ENCODE results near the gene HIVEP2.
A peak's percentile ranks its signal among the peaks of the same experiment; 100 is the strongest.

HIVEP2 gene

DNA sequence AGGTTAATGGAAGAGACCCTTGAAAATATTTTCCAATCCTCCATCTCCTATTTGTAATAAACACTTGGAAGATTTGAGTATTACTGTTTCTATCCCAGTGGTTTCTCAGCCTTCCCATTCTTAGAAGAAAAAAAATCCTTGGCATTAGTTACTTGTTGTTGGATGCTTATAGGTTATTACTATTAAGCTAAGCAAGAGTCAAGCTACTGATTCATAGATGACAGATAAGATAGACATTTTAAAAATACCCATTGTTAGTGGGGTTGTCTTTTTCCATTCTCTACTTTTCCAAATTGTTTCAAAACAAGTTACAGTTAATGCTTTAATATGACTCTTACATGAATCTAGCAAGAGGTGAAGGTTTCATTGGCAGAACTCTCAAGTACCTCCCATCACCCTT is 158.5 kb downstream of the HIVEP2 start:
- DNase-seq (ENCODE audit: low read depth in 3 of 3): no peak

DNA sequence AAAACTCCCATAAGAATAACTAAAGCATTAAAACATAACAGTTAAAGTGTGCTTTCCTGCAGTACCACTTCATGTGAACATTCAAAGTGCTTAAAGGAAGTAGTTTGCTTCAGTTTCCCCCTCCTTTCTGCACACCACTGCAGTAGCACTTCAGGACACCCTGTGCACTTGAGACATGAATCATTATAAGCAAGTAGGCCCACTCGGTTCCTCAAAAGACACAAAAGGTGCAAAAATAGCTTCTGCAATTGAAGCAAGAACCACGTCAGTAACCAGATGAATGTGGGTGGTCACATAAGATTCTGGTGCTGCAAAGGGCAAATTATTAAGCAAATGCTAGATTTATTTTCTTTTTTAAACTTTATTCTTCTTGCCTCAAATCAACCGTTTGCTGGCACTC is 160.6 kb downstream of the HIVEP2 start:
- DNase-seq (ENCODE audit: low read depth in 3 of 3): no peak

DNA sequence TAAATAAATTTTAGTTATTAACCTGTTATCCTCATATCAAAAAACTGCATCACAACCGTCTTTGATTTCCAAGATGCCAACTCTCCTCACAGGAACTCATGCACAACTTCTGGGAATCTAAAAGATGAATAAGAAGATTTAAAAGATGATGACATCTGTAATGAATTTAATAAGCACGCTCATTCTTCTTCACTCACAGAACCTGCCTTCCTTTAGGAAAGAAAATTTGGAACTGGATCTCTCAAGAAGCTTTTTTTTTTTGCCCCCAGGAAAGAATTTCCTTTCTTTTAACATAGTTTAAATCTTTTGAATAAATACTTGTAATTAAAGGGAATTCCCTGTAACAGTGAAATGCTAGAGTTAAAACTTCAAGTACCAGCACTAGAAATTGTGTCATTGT is 161.5 kb downstream of the HIVEP2 start:
- DNase-seq (ENCODE audit: low read depth in 3 of 3): no peak

DNA sequence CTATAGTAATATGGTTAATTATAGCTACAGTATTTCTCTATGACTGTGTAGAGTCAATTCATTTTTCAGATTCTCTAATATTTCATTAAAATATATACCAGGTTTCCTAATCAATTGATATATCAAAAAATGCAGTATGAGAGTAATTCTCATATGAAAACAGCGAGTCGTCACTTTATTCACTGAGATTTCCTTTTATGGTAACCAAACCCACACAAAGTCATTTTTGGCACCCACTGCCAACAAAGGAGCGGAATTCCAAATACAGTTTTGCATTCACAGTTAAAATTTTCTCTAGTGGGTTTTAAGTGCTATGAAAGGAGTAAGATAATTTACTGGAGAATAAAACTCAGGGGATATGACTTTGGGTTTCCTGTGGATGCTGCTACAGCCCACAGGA is 163.8 kb downstream of the HIVEP2 start:
- DNase-seq (ENCODE audit: low read depth in 3 of 3): no peak

DNA sequence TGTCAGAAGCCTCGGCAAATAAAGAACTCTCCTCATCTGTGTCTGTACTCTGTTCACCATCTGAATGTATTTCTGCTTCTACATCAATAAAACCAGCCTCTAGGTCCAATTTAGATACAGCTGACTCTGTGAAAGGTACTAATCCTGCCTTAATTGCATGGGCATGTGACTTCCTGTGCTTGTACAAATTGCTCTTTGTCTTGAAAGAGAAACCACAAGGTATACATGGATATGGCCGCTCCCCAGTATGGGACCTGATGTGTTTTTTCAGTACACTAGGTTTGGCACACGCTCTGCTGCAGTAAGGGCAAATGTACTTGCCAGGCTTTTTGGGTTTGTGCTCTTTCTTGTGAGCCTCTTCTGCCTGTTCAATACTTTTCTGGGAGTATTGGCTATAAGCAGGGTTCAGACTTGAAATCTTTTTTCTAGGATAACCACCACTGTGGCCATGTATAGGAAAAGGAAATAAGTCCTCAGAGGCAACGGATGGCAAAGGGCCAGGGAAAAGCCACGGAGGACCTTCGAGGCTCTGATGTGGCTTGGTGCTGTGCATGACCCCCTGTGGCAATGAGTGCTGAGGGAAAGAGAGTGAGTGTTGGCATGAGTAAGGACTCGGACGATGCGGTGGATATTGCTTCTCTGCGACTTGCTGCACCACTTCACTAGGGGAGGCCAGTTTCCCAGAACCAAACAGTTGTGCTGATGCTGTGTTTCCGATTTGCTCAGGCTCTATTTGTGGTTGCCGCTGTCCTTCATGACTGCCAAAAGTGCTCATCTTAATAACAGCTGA is 170.9 kb downstream of the HIVEP2 start:
- DNase-seq (ENCODE audit: low read depth in 3 of 3): no peak

DNA sequence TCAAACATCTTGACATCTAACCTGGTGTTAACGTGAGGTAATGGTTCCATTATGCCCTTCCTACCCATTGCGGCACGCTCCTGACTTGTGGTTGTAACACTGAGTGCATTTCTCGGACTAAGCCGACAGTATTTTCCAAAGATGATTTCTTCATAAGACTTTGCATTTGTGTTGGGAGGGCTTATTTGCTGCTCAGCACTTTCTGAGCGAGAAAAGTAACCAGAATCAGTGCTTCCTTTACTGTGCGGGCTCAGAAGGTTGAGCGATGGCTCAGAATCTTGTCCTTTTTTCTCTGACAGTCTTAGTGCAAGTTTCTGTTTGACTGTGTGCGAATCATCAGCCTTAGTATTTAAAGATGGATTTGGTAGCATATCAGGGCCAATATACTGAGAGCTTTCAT is 171.7 kb downstream of the HIVEP2 start:
- DNase-seq (ENCODE audit: low read depth in 3 of 3): no peak

DNA sequence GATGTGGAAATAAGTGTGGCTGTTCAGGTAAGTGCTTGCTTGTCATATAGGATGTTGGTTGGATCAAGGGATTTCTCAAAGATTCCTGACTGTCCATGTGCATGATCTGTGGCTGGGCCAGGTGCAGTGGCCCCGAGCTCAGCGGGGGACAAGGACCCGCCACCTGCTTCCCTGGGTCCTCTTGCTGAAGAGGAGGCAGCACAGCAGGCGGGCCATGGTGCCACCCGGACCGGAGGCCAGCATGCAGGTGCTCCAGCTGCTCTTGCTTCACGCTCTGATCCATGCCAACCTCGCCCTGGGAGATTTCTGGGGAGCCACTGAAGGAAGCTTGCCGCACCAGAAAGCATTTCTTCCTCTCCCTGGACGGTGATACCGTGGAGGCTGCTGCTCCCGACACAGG is 173.8 kb downstream of the HIVEP2 start:
- no peak for DNase-seq (ENCODE audit: low read depth in 3 of 3)

DNA sequence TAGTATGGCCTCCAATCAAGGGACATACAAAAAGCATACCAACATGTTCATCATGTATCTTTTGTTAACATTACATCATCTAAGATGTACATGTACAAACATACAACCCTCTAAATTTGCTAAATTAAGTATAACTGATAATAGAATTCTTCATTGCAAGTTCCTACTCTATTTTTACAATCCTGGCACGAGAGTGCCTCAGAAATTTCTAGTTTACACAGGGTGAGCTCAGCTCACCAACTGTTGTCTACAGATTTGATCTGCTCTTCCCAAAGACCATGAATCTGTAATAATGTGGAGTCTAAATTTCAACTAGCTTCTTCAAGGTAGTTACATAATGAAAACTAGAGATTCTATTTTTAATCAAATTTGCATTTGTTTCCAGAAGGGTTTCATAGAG is 179.7 kb downstream of the HIVEP2 start:
- no peak for DNase-seq (ENCODE audit: low read depth in 3 of 3)

DNA sequence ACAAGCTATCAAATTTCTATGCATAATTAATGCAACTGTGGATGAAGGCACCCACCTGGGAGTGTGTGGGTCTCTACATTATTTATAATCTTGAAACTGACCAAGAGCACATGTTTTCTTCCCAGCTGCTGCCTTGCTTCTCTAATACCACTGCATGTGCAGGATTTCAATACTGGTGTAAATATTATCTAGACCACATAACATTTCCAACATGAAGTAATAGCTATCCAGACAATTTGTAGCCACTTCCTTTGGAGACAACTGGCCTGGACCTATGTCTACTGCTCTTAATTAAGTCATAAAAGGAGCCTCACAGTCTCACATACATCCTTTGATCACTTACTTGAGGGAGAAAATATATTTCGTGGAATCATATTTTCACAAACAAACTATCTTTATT is 180.7 kb downstream of the HIVEP2 start:
- DNase-seq (ENCODE audit: low read depth in 3 of 3): no peak

DNA sequence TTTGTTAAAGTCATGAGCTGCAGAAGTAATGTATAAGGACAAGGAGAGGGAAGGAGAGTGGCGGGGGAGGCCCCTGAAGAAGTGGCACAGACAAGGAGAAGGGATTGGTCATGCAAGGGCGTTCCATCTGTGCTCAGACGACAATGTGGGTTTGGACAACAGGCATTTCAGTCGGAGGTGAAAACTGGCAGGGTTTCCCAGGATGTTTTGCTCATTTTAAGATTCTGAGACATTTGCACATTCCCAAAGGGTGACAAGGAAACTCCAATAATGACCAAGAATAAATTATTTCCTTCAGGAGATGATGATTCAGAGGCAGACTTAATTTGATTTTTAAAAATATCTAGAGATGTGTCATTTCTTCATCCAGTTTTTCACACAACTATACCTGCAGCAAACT is 181.8 kb downstream of the HIVEP2 start:
- DNase-seq (ENCODE audit: low read depth in 3 of 3): no peak

DNA sequence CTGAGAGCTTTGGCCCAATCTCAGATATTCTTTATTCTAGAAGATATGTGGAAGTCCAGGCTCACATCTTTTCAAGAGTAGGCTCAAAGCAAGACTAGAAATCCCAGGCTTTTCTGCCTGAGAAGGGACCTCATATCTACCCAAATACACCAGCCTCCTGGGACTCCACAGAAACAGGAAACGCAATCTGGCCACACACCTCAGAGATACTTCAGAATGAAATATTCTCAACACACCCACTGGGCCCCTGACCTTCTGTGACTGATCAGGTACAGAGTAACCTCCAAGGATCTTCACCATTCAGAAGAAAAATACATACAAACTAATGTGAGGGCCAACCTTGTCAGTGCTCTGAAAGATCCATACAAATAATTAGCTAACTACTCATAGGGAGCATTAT is 183.2 kb downstream of the HIVEP2 start:
- no peak for DNase-seq (ENCODE audit: low read depth in 3 of 3)

DNA sequence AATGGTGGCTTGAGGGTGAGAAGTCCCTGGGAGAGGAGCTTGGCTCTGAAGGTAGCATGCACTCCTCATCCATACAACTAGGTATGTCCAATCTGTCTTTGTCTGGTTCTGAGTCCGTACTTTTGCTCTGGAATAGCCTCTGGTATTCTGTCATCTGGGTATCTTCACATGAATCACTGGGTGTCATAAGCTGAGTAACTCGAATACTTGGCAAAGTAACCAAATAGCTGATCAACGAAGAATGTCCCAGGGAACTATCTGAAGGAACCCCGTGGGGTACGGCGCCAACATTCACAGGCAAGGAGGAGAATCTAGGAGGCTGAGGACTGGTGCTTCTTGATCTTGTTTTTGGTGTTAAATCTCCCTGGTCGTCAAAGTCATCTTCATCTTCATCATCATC is 184.8 kb downstream of the HIVEP2 start:
- DNase-seq (ENCODE audit: low read depth in 3 of 3): no peak

DNA sequence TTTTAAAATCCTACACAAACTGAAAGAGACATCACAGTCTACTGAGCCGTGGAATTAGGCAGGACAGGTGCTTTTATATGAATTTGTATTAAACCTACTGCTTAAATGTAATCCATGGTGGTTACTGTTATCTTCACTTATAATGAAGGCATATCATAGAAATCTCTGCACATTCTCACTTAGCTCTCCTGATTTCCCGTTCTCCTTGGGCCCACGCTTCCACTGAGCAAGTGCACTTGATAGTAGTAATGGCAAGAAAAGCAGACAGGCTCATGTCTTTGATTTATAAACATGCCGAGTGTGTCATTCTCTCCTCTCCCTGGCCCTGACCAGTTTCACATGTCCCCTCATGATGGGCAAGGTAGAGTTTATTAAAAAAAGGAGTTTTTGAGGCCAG is 186.3 kb downstream of the HIVEP2 start:
- no peak for DNase-seq (ENCODE audit: low read depth in 3 of 3)

DNA sequence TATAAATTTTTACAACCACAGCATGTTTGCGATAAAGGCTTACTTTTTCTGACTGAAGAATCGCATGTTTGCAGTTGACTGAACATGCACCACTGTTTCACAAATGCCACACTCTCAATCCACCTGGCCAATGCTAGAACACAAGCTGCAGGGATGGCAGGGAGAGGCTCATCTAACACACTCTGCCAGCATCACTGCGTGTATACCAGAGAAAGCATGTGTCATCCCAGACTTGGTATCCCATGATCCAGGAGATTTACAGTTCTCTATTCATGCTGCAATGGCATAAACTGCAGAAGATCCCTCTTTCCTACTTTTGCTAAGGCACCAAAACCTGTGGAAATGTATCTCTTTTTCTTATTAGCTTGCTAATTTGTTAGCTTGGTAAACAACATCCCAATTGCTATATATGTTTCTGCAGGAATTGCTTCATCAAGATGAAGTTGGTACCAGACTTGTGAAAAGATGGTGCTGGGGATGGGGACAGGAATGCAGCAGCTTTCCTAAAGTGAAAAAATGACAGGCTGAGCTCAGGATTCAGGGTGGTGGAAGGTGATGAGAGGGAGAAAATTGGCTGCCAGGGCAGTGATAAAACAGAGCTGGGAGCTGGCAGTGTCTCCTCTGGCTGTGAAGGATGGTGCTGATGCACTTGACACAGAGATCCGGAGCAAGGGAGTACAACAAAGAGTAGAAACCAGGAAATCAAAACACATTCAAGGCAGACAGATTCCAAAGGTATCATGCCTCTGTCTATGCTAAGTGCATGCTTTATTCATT is 186.9 kb downstream of the HIVEP2 start:
- no peak for DNase-seq (ENCODE audit: low read depth in 3 of 3)

DNA sequence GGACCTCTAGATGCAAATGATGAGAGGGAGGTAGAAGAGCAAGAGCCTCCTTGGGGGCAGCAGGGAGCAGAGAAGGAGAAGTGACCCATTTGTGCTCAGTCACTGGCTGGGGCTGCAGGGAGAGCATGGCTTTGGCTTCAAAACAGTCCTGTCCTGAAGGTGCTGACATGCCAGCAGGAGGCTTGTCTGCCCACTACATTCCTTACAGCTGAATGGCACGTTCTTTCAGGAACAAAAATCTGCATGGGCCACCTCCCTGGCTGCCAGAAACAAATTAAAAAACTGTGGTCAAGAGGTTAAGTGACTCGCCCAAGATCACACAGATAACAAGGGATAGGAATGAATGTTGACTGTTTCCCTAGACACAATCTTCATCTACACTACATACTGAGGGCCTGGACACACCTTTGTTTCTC is 188.8 kb downstream of the HIVEP2 start:
- DNase-seq (ENCODE audit: low read depth in 3 of 3): no peak

DNA sequence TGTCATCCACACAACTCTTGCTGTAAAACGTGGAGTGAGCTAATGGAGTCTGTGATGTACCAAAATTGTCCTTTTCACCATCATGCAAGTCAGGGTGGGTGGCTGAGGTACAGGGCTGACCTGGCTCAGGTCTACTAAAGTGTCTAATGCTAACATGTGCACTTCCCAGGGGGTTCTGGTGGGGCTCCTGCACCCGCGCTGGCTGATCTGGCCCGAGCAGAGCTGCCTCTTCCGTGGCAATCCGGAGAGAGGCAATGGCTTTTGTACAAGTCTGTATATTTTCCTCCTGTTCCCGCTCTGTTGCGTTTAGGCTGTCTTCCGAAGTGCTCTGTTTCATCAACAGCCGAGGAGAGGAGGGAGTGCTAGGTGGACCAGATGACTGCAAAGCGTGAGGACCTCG is 191.8 kb downstream of the HIVEP2 start:
- no peak for DNase-seq (ENCODE audit: low read depth in 3 of 3)

DNA sequence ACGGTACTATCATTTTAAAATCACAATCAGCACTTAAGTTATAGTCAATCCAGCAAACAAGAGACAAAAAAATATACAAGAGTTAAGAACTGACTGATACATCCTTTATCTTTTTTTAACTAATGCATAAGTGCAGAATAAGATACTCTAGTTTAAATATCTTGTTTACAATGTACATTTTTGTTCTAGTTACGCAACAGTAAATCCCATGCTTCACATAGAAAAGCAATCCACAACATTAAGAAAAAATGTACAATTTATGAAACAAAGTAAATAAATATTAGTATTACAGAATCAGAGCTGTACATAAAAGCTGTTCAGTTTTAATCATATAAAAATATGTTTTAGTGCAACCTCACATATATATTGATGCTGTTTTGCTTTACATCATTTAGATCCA is 192.6 kb downstream of the HIVEP2 start:
- DNase-seq (ENCODE audit: low read depth in 3 of 3): no peak

DNA sequence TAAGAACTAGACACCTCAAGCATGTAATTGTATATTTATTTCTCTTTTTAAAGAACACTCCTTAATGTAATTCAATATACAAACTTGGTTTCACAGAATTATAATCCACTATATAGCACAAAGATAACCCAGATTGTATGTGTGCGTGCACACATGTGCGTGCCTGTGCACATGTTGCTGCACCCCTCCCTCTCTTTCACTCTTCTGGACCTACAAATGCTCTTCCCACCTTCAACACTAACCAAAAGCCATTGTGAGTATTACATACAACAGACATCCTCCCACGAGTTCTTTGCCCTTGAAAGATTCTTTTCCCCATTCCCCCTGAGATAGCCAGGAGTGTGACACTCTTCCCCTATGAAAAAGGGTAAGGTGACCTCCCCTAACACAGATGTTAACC is 193.5 kb downstream of the HIVEP2 start:
- DNase-seq (ENCODE audit: low read depth in 3 of 3): no peak

DNA sequence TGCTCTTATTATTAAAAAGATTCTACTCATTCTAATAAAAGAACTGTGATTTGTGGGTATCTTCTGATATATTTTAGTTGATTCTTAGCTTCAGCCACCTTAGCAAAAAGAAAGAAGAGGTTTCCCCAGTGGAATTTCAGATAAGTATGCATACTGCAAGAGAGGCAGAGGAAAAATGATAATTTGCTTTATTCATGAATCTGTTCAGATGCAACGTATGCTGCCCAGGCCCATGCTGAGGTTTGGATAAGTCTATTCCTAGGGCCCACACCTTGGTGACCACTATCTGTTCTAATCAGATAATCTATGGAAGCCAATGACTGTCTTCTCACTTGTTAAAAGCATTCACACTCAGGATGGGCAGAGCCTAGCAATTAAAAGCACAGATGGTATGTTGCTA is 194.0 kb downstream of the HIVEP2 start:
- no peak for DNase-seq (ENCODE audit: low read depth in 3 of 3)

DNA sequence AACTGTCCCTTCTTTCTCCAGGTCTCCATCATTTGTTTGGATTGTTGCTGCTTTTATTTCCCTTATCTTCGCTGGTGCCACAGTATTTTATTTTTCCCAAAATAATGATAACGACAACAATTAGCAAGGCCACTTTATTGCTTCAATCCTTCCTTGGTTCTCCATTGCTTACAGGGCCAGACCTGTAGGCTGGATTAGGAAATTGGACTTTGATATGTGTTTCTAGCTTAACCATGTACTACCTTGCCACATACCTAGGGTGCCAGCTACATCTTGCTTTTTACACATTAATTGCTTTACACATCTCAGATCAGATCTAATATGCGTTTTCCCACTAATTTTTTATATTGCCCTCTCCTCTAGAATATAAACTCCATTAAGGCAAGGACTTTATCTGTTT is 195.4 kb downstream of the HIVEP2 start:
- DNase-seq (ENCODE audit: low read depth in 3 of 3): no peak

DNA sequence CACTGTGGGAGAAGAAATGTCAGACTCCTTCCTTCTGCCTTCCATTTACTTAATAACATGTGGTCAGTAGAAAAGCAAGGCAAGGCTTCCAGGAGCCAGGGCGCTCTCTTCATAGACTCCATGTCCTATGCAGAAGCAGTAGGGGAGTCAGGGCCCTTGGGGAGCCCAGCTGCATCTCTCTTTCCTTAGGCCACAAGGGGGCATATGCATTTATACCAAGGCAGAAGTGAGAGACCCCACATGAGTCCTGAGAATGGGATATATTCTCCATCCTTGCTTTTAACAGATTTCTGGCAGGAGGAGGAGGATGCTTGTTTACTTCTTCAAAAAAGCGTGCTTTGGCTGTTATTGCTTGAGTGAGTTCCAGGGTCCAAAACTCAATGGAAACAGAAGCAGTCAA is 198.5 kb downstream of the HIVEP2 start:
- DNase-seq (ENCODE audit: low read depth in 3 of 3): peak in 1 of 3 experiments; percentile 21

DNA sequence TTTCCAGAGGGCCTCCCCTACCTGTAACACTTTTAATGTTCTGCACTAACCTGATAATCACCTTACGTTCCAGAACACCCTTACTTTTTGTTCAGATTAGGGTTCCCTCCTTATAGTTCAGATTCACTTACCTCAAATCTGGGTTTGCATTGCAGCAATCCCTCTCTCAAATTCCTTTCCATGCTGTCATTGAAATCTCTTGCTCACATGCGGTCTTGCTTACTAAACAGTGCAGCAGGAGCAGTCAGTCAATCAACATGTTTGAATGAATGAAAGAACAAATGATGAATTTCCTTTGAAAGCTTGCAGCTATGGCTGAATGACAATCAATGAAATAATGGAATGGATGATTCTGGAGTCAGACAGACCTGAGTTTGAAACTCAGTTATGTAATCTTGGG is 200.1 kb downstream of the HIVEP2 start:
- no peak for DNase-seq (ENCODE audit: low read depth in 3 of 3)

DNA sequence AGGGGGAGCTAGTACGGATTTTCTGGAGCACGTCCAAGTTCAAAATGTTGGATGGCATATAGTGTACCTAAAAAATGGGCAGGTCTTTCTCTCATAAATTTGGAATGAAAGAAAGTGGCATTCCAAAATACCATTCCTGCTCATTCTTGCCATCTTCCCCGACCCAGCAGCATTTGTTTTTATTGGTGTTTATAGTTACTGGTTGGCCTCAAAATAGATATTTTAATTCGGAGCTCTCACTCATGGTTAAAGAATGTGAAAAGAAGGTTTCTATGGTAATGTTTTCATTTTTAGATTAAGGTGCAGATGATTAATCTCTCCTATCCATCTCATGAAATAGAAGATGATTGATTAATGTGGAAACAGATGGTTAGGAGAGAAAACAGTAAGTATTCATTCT is 204.5 kb downstream of the HIVEP2 start:
- no peak for DNase-seq (ENCODE audit: low read depth in 3 of 3)
